GM18511 (cell line): ENCODE results near the gene THAP9.
"Not testable (repeated sequence)": the region's sequence is repeated elsewhere in the genome, so short reads cannot be mapped to it uniquely, and the experiment has no call there.

Source experiments
- ATAC-seq: cut with Tn5 transposase; IDR thresholded peaks from one replicate; pipeline ENCODE4 v1.9.1; 2021; ENCODE audit warnings: mild to moderate bottlenecking, moderate library complexity; ENCODE audit not compliant: unreplicated experiment

THAP9 gene

DNA sequence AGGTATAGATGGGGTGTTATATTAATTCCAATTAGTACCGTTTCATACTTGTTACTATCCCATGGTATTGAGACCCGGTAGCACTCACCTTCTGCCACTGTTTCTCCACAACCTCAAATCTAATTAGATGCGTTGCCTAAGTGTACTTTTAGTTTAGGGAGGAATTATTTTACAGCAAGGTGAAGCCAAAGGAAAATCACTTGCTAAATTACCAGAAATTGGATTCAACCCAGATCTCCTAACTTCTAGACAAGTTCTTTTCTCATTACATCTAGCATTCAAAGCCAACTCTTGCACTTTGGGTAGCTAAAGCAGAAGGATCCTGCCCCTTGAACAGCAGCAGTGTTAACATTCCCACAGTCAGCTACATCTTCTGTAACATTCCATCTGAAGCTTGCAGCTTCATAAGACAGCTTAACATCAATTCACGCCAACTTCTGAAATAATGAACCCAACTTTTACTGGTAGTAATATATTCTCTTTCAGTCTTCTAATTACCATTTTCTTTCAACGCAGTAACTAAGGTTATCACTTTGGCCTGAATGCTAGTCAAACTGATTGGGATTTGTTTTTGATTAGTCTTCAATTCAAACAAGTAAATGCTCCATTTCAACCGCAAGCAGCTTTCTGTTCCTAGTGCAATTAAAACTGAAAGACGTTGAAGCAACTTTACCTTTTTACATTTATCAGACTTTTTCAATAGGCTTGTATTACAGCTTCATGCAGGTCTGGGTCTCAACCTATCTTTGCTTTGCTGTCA lies 8.6 kb upstream of the THAP9 start:
- ATAC-seq = peak; percentile 2

DNA sequence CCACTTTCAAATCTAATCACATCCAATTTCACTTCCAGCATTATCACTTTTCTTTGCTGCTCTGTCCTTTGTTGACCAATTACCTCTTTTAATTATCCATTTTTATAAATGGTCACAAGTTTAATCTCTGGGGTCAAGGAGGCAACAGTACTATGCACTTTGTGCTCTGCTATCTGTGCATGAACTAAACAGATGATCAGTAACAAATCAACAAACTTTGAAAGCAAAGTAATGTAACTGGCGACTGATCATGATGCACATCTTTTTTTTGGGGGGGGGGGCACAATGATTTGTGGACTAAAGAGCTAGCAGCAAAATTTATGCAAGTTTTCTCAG lies 8.1 kb upstream of the THAP9 start:
- ATAC-seq = no peak

DNA sequence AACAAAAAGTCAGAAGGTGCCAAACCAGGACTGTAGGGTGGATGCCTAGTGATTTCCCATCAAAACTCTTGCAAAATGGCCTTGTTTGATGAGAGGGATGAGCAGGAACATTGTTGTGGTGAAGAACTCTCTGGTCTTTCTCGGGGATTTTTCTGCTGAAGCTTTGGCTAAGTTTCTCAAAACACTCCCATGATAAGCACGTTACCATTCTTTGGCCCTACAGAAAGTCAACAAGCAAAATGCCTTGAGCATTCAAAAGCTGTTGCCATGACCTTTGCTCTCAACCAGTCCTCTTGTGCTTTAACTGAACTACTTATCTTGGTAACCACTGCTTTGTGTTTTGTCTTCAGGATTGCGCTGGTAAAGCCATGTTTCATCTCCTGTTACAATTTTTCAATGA lies 6.6 kb upstream of the THAP9 start:
- no peak for ATAC-seq

DNA sequence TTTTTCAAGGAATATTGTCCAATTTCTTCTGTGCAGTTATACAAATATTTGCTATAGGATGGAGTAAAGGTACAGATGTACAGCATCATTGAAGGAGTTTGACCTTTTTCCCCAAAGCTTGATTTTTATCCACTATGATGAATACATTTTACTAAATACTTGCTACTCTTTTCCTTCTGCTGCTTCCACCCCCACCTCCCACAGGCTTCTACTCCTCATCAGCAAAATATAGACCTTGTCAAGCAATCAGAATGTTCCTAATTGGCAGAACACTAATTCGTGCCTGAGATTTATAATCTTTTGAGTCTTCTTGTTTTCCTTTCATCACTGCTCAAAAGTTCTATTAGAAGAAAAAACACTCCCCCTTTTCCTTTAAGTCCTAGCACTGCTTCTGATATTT lies 3.8 kb upstream of the THAP9 start:
- no peak for ATAC-seq

DNA sequence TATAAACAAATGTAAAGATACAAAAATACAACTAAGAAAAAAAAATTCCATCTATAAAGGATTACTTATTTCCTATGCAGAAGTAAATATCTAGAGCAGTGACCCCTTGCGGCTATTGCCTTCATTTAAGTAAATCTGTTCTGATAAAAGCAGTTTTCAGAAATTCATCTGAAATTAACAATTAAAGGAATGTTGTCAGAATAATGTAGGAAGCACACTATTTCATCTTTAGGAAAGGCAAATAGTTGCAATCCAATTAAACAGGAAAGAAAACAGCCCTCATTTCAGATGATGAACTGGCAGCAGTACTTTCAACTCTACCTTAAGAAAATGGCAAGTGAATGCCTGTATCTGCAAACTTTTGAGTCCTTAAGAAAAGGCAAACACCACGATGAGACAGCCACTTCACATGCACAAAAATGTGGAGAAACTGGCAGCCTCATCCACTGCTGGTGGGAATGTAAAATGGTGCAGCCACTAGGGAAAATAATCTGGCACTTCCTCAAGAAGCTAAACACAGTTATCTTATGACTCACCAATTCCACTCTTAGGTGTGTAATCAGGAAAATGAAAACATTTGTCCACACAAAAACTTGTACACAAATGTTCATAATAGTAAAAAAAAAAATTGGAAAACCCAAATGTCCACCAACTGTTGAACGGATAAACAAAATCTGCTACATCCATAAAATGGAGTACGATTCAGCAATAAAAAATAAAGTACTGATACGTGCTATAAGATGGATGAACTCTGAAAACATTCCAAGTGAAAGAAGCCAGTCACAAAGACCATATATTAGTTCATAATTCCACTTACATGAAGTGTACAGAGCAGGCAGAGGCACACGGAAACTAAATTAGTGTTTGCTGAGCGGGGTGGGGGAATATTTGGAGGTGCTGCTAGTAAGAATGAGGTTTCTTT lies 2.0 kb upstream of the THAP9 start:
- no peak for ATAC-seq

DNA sequence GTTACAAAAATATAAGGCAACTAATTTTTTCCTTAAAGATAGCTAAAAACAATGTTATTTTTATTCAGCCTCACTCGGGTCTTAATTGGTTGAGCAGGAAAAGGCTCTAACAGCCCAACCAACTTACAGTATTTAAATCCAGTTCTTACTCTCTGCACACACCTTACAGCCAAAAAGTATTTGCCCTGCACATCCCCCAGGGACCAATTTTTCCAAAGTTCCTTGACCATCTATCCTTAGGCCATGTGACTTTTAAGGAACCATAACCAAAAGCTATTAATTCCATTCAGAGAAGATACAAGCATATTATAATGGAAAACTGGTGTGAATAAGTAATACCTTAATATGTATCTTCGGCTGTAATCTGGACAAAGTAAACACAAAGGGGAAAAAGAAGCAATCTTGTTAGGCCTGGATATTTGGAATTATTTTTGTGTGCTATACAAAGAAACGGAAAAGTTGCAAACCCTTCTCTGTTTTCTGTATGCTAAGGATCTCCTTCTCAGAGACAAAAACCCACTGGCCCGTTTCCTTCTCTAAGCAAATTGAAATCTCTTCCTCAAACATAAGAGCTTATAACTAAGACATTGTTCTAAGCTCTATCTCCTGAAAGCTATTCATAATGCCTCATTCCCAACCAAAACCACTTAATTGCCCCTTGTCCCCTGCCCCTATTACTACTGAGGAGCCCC lies 1.0 kb upstream of the THAP9 start:
- no peak for ATAC-seq

DNA sequence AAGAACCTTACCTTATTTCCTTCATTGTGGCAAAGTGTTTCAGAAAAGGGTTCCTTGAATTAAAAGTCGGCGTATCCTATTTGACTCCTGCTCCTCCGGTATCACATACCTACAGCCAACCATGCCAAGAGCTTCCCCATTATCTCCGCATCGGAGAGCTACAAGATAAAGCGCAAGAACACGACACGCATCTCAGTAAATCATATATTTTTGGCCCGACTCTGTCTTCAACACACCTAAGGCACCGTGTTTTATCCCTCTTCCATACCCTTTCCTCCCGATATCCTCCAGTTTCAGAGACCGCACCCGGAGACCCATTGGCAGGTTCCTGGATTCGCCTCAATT lies 497 bp upstream of the THAP9 start:
- ATAC-seq = peak; percentile 14

DNA sequence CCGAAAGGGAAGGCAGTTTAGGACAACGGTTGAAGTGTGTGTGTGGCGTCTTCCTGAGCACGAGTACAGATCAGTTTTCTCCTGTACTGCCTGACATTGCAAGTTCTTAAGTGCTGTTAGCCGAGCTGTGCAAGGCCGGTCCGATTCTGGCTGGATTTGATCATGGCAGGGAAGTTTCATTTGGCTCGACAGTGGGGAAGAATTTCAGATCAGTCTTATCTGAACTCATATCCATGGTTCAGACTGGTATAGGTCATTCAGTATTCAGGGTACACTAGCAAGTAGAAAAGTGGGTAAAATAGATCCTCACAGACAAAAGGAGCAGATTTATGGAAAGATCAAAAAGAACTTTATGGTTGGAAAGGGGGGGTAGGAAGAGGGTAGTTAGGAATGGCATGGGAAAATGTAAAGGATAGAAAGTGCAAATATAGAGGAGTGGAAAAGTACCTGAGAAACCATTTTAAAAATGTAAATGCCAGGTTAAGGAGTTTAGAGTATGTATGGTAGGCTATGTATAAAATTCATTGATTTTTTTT lies 716 bp downstream of the THAP9 start:
- no peak for ATAC-seq

DNA sequence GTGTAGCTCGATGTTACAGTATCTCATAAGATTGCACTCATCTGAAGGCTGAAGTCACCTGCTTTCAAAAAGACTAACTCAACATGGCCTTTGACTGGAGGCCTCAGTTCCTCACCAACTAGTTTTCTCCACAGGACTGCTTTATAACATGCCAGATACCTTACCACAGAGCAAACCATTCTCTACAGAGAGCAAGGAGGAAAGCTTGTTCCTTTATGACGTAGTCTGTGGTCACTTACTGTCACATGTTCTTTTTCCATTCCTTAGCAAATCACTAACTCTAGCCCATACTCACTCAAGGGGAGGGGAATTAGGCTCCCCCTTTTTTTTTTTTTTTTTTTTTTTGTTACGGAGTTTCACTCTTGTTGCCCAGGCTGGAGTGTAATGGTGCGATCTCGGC lies 3.2 kb downstream of the THAP9 start:
- ATAC-seq = no peak

DNA sequence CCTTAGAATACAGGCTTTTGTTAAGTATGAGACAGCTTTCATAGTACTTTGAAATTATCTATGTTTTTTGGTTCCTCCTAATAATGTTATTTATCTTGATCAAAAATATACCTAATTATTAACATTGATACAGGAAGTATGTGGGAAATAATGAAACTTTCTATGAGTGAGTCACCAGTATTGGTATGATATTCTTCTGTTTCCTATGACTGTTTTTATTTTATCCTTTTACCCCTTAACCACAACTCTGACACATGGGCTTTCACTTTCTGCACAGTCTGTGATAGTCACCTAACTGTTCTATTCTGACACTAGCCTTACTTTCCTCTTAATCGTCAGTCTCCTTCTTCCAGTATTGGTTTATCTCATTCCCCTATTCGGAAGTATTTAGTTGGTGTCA lies 4.7 kb downstream of the THAP9 start:
- ATAC-seq = peak; percentile 52

DNA sequence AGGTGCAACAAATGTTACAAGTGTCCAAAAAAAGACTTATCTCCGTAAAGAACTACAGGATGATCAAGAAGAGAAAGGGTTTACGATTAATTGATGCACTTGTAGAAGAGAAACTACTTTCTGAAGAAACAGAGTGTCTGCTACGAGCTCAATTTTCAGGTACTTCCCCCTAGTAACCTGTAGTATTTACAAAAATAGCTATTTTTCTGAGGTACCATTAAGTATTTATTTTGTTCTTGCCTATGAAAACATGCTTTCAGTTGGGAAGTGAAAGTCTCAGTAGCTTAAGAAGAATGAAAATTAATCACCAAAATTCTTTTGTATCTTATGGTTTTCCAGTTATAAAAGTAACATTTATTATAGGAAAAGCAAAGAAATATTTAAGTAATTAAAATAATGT lies 5.9 kb downstream of the THAP9 start:
- ATAC-seq = peak; percentile 54

DNA sequence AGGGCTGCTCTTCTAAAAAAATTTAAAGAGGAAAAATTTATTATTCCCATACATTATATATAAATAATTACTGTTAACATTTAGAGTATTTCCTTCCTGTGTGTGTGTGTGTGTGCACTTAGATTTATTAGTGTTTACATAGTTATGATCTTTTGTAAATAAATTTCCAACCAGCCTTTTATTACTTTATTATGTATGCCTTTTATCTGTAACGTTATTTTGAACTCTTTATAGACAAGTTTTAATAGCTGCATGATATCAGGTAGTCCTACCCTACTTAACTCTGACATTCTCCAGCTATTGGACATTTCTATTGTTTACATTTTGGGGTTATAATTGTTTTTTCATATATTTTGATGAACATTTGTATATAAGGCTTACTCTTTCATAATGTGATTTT lies 8.8 kb downstream of the THAP9 start:
- ATAC-seq = no peak

DNA sequence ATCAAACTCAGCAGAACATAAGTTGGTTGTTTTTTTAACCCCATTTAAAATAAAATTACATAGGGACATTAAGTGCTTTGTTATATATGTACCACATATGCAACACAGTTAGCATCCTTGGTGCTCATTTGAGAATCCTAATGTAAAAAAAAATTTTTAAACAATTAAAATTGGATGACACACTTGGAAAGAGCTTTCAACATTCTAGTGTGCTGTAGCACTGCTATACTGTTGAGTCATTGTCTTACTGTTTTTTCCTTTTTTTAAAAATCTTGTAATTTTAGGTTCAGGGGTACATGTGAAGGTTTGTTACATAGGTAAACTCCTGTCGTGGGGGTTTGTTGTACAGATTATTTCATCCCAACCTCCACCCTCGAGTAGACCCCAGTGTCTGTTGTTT lies 12.8 kb downstream of the THAP9 start:
- ATAC-seq = no peak

DNA sequence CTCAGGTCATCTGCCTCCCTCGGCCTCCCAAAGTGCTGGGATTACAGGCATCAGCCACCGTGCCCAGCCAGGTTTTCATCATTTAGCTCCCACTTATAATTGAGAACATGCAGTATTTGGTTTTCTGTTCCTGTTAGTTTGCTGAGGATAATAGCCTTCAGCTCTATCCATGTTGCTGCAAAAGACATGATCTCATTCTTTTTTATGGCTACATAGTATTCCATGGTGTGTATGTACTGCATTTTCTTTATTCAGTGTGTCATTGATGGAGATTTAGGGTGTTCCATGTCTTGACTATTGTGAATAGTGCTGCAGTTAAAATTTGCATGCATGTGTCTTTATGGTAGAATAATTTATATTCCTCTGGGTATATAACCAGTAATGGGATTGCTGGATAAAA lies 13.4 kb downstream of the THAP9 start:
- ATAC-seq = not testable (repeated sequence)

DNA sequence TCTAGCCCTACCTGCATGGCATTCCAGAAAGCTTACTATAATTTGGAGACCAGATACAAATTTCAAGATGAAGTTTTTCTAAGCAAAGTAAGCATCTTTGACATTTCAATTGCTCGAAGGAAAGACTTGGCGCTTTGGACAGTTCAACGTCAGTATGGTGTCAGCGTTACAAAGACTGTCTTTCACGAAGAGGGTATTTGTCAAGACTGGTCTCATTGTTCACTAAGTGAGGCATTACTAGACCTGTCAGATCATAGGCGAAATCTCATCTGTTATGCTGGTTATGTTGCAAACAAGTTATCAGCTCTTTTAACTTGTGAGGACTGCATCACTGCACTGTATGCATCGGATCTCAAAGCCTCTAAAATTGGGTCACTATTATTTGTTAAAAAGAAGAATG lies 17.6 kb downstream of the THAP9 start:
- ATAC-seq = no peak

DNA sequence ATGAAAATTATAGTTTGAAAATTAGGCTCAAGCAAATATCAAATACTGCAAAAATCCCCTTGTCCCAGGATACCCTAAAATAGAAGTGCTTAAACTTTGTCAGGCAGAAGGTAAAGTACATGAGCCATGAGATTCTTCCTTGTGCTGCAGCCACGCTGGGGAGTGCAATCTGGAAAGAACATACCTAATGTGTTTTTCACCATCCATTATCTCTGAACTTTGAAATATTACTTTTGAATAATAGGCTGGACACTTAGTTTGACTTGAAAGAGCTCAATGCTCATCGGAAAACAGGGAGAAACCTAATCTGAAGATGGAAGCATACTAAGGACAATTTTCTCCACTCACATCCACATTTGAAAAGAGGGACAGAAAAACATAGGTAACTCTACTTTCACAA lies 18.9 kb downstream of the THAP9 start:
- no peak for ATAC-seq

DNA sequence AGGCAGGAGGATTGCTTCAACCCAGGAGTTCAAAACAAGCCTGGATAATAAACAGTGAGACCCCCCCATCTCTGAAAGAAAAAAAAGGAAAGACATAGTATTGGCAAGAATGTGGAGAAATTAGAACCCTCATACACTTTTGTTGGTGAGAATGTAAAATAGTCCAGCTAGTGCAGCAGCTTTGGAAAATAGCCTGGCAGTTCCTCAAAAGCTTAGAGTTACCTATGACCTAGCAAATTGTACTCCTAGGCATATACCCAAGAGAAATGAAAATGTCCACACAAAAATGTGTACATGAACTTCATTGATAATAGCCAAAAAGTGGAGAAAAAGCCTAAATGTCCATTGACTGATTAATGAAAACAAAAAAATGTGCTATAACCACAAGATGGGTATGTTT lies 21.3 kb downstream of the THAP9 start:
- ATAC-seq = no peak

DNA sequence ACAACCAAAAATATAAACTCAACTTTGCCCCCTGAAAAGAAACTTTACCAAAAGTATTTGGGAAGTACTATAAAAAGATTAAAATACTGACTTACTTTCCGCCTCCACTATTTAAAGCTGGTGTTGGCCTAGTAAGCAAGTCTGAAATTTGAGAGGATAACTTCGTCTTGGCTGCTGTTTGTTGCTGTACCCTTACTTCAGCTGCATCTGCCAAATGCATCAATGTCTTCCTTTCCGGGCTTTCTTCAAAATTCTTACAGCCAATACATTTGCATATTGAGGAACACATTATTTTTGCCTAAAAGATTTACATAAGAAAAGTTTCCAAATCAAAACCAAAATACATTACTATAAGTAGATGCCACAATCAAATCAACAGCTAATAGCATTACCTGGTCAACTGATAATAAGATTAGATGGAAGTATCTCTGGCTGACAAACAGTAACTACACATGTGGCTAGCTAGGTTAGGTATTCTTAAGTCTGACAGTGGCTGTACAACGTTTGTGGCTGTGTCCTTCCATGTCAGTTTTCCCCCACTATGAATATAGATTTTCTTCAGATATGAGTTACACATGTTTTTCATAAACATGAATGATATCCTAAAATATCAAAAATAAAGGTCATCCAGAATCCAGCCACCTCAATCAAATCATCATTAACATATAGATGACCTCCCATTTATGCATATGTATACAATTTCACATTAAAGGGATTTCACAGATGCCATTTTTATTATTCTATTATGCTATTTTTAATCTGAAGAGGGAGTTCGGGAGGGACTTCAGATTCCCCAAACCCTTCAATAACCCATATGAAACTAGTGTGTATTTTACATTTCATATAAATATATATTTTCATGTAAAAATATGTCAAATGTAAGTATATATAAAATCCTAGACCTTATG lies 30.6 kb downstream of the THAP9 start:
- ATAC-seq = no peak

DNA sequence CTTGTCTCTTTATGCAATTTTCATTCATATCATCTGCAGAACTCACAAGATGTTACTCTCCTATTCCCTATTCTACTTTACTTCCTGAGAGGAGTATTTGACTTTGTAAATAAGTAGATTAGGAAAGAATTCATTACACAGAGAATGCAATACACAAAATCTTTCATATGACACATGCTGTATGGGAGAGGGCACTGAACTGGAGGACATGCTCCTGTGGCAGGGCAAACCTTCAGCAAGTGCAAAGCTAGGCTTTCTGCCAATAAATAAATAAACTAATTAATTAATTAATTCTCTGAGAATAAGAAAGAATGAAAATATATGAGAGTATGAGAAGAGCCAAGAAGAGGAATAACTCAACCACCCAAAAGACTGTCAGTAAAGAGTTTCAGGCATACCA lies 33.9 kb downstream of the THAP9 start:
- no peak for ATAC-seq

DNA sequence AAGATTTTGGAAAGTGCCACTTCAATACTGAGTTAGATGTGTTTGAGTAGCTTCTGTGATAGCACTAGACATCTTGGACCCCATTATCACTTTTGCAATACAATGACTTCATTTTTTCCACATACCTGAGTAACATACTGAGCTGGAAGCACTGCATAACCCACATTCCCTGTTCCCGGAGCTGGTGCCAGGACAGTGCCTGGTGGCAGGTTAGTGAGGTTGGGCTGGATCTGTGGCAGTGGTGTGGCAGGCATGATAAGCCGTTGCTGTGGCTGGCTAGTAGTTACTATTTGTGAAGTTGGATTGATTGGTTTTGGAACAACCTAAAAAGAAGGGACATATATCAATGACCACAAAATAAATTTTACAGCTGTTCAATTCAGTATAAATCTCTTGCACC lies 38.9 kb downstream of the THAP9 start:
- no peak for ATAC-seq

DNA sequence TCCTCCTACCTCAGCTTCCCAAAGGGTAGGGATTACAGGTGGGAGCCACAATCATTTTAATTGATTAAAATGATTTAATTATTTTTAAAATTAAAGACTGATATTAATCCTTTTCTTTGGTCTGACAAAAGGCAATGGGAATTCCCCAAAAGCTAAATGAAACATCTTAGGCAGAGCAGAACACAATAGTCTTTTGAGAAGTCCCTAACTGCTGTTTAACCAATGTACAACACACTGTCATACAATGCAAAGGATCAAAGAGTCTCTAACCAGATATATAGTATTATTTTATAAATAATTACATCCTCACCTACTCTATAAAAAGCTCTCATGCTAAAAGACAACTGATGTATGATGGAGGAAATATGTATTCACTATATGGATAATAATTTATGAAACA lies 47.0 kb downstream of the THAP9 start:
- no peak for ATAC-seq
